MCF 10A (cell line): ENCODE measurements around the gene C4orf50. TPM values are rescaled to one million over a fixed set of nuclear protein-coding genes. Genes with fewer than 3 reads are reported as not detected.

ENCODE experiments used
- BruUV-seq: library from RNA; stranded (reverse); fragments of 400-500 nt; replicated peaks from 2 replicates; lab custom pipeline; 2021; lab: Mats Ljungman, UMichigan
- CTCF ChIA-PET: fragments of 300-600 bp; sonication (Branson Sonifier 250); formaldehyde crosslinking; extraction: SDS; loops from one replicate; lab custom pipeline; 2021; ENCODE audit warnings: antibody characterized with exemption, inconsistent platforms; lab: Yijun Ruan, JAX
- POLR2A ChIA-PET: fragments of 300-600, 350-650 bp; sonication (Branson Sonifier 250); formaldehyde crosslinking; extraction: SDS; loops from one replicate; lab custom pipeline; 2020; ENCODE audit warnings: antibody characterized with exemption, inconsistent platforms; lab: Yijun Ruan, JAX
- DNase-seq: peaks from one replicate; pipeline ENCODE4 v3.0.0-alpha.2; 2018; ENCODE audit not compliant: unreplicated experiment
- H3K27ac Mint-ChIP-seq: one replicate; pipeline ENCODE4 v1.8.0; 2022; ENCODE audit warnings: mild to moderate bottlenecking, low read depth, mixed read lengths; ENCODE audit not compliant: unreplicated experiment
- H3K27me3 Mint-ChIP-seq: one replicate; pipeline ENCODE4 v1.8.0; 2022; ENCODE audit warnings: mixed read lengths; ENCODE audit not compliant: insufficient read depth, unreplicated experiment
- H3K36me3 Mint-ChIP-seq: one replicate; pipeline ENCODE4 v1.8.0; 2022; ENCODE audit warnings: mild to moderate bottlenecking, moderate library complexity, mixed read lengths; ENCODE audit not compliant: insufficient read depth, unreplicated experiment
- H3K4me1 Mint-ChIP-seq: one replicate; pipeline ENCODE4 v1.8.0; 2022; ENCODE audit warnings: mixed read lengths; ENCODE audit not compliant: insufficient read depth, unreplicated experiment
- H3K4me3 Mint-ChIP-seq: one replicate; pipeline ENCODE4 v1.8.0; 2022; ENCODE audit warnings: mild to moderate bottlenecking, moderate library complexity, mixed read lengths; ENCODE audit not compliant: unreplicated experiment
- H3K9me3 Mint-ChIP-seq: one replicate; pipeline ENCODE4 v1.8.0; 2022; ENCODE audit warnings: mixed read lengths; ENCODE audit not compliant: unreplicated experiment
- CTCF ChIP-seq: fragments of 200-600 bp; IDR thresholded peaks from one replicate; pipeline ENCODE4 v1.8.0; 2022; ENCODE audit warnings: antibody characterized with exemption, mild to moderate bottlenecking; ENCODE audit not compliant: unreplicated experiment
- intact Hi-C: fragments of 100-400 bp; cut with micrococcal nuclease; formaldehyde crosslinking; loops from 2 replicates; pipeline ENCODE4 v1.14.1; 2022
- total RNA-seq: library from RNA; stranded (reverse); gene quantifications from 2 replicates; pipeline ENCODE4 v1.2.3, GENCODE V29; 2022

The C4orf50 gene
- total RNA-seq, 1 experiment from 2014 or later, result not detected

- intact Hi-C loops, result no loop called here
- no peak overlapping the region for H3K4me3 Mint-ChIP-seq
Observed at GRCh38 chr4:6001680-6002491, 16.3 kb downstream of the C4orf50 start.

GRCh38 chr4:5999830-6000365, 18.3 kb downstream of the C4orf50 start:
- DNase-seq, result no peak
- H3K4me3 Mint-ChIP-seq, result no peak overlapping the region
- intact Hi-C loops, result no loop called here
- H3K36me3 Mint-ChIP-seq, result no peaks in the 10 kb centered on the region
- ChIA-PET POLR2A (interaction anchor here (0.6 to 1.0 kb wide), 2 partner anchors 328 to 974 kb away, joined by 3 read pairs; no protein-coding TSS in a partner anchor), CTCF (interaction anchor here (0.5 to 5.1 kb wide), 13 partner anchors 12 to 504 kb away, joined by 3 to 50 read pairs (median 15); partner anchors contain the start of gene C4orf50)
- BruUV-seq, result no TSS peak
- no peak overlapping the region for H3K27ac Mint-ChIP-seq
- H3K9me3 Mint-ChIP-seq, result peaks cover 13% of the 10 kb centered on the region
- no peaks in the 10 kb centered on the region for H3K27me3 Mint-ChIP-seq
- no peak for TF ChIP-seq CTCF
- H3K4me1 Mint-ChIP-seq, result no peaks in the 10 kb centered on the region

More at GRCh38 chr4:6001680-6002491, 16.3 kb downstream of the C4orf50 start:
- no TSS peak for BruUV-seq
- POLR2A ChIA-PET, result no interaction called here
- DNase-seq, result no peak
- TF ChIP-seq CTCF, result no peak
- Mint-ChIP-seq H3K9me3 (peaks cover 13% of the 10 kb centered on the region), H3K36me3 (no peaks in the 10 kb centered on the region), H3K4me1 (no peaks in the 10 kb centered on the region), H3K27ac (no peak overlapping the region), H3K27me3 (no peaks in the 10 kb centered on the region)
- CTCF ChIA-PET, result interaction anchor here (0.9 to 1.3 kb wide), 2 partner anchors 23 to 86 kb away, joined by 4 to 5 read pairs; no protein-coding TSS in a partner anchor

- POLR2A ChIA-PET, result interaction anchor here (0.6 to 1.0 kb wide), 2 partner anchors 328 to 973 kb away, joined by 3 read pairs; no protein-coding TSS in a partner anchor
- no peak for TF ChIP-seq CTCF
- intact Hi-C loops, result no loop called here
- no peaks in the 10 kb centered on the region for H3K36me3 Mint-ChIP-seq
- DNase-seq, result no peak
- H3K4me1 Mint-ChIP-seq, result no peaks in the 10 kb centered on the region
- H3K27ac Mint-ChIP-seq, result no peak overlapping the region
- no peak overlapping the region for H3K4me3 Mint-ChIP-seq
- CTCF ChIA-PET, result interaction anchor here (0.7 to 5.1 kb wide), 12 partner anchors 11 to 504 kb away, joined by 3 to 50 read pairs (median 20); partner anchors contain the start of gene C4orf50
- BruUV-seq, result no TSS peak
- no peaks in the 10 kb centered on the region for H3K27me3 Mint-ChIP-seq
- peaks cover 13% of the 10 kb centered on the region for H3K9me3 Mint-ChIP-seq
Observed at GRCh38 chr4:5999356-5999755, 18.9 kb downstream of the C4orf50 start.

- Mint-ChIP-seq H3K9me3 (peaks cover 13% of the 10 kb centered on the region), H3K36me3 (no peaks in the 10 kb centered on the region), H3K4me1 (no peaks in the 10 kb centered on the region), H3K4me3 (no peak overlapping the region), H3K27me3 (no peaks in the 10 kb centered on the region), H3K27ac (no peak overlapping the region)
- intact Hi-C loops, result loop anchor here (1.0 kb wide), 1 partner anchor 329 kb away; no protein-coding TSS in a partner anchor
- ChIA-PET POLR2A (interaction anchor here (0.5 to 0.6 kb wide), 2 partner anchors 12 to 1332 kb away, joined by 3 to 4 read pairs; no protein-coding TSS in a partner anchor), CTCF (interaction anchor here (0.5 to 5.1 kb wide), 53 partner anchors 8 to 1707 kb away, joined by 3 to 50 read pairs (median 4); partner anchors contain the start of gene C4orf50)
- no TSS peak for BruUV-seq
- peak; percentile 51 for TF ChIP-seq CTCF
- peak; percentile 70 for DNase-seq
Observed at GRCh38 chr4:5998333-5998936, 19.8 kb downstream of the C4orf50 start.
